K562 (cell line): ENCODE results near the gene CCDC7. TPM values are rescaled to one million over a fixed set of nuclear protein-coding genes. Genes with fewer than 3 reads are reported as not detected.

Source experiments
- ATAC-seq: fragments of 200-7000 bp; cut with Tn5 transposase; 3 replicates; pipeline ENCODE4 v1.9.1; 2020; ENCODE audit warnings: moderate library complexity
- BruUV-seq: library from RNA; stranded (reverse); fragments of 400-500 nt; replicated peaks from 2 replicates; lab custom pipeline; 2021; lab: Mats Ljungman, UMichigan
- CTCF ChIA-PET: fragments of 300-600 bp; formaldehyde crosslinking; extraction: SDS; loops from one replicate; lab custom pipeline; 2021; ENCODE audit warnings: low intra/inter-chr PET ratio; lab: Yijun Ruan, JAX
- POLR2A ChIA-PET: fragments of 300-600, 350-650 bp; sonication (Branson Sonifier 250); formaldehyde crosslinking; extraction: SDS; loops from one replicate; lab custom pipeline; 2021; ENCODE audit warnings: antibody characterized with exemption, inconsistent platforms; lab: Yijun Ruan, JAX
- DNase-seq, 4 experiments: peaks; one replicate each; pipeline versions ENCODE4 v3.0.0 to v3.0.0-alpha.2; 2011 to 2018; ENCODE audit warnings: low spot score in 3 of 4, mixed read lengths in 3 of 4; ENCODE audit errors: extremely low read depth in 1 of 4
- FAIRE-seq: peaks from 2 replicates; lab custom pipeline; 2011; peaks lifted over from hg19 to GRCh38; lab: Jason Lieb, UNC
- H2AFZ ChIP-seq: 2 replicates; pipeline ENCODE4 v1.6.0; 2011; ENCODE audit warnings: low read depth, low read length, control low read depth, inconsistent platforms
- H3K27ac ChIP-seq: fragments of 200-600 bp; 3 replicates; pipeline ENCODE4 v1.8.0; 2011; ENCODE audit warnings: low read depth, mild to moderate bottlenecking, control low read depth, inconsistent platforms, low read length, moderate library complexity, mixed read lengths; ENCODE audit errors: extremely low read depth
- H3K27me3 ChIP-seq, 2 experiments: fragments of 300-600 bp in 1 of 2; 2 replicates in 1 of 2; 3 replicates in 1 of 2; pipeline versions ENCODE4 v1.6.0 to v1.8.0; 2011; ENCODE audit warnings: inconsistent platforms in 2 of 2, low read length in 2 of 2, mild to moderate bottlenecking in 1 of 2, mixed read lengths in 1 of 2, moderate library complexity in 1 of 2; ENCODE audit not compliant: control insufficient read depth in 2 of 2, insufficient read depth in 2 of 2
- H3K36me3 ChIP-seq: fragments of 300-600 bp; 3 replicates; pipeline ENCODE4 v1.8.0; 2011; ENCODE audit warnings: mild to moderate bottlenecking, low read length, inconsistent platforms; ENCODE audit not compliant: control insufficient read depth, insufficient read depth
- H3K4me1 ChIP-seq, 2 experiments: fragments of 200-600 bp in 1 of 2; replicated peaks in 1 of 2; 2 replicates in 1 of 2; 3 replicates in 1 of 2; pipeline versions ENCODE4 v1.5.1 to v1.8.0; 2011; ENCODE audit warnings: inconsistent platforms in 2 of 2, low read length in 2 of 2, mild to moderate bottlenecking in 1 of 2, mixed read lengths in 1 of 2, moderate library complexity in 1 of 2; ENCODE audit not compliant: control insufficient read depth in 2 of 2, insufficient read depth in 2 of 2
- H3K4me2 ChIP-seq: 2 replicates; pipeline ENCODE4 v1.6.1; 2011; ENCODE audit warnings: low read length, control low read depth, inconsistent platforms, mixed read lengths; ENCODE audit not compliant: insufficient read depth
- H3K4me3 ChIP-seq: fragments of 200-600 bp; sonication (generic), shearing (Covaris generic); 2 replicates; pipeline ENCODE4 v1.5.1; 2016; ENCODE audit warnings: control low read depth, inconsistent platforms
- H3K79me2 ChIP-seq: fragments of 200-600 bp; 3 replicates; pipeline ENCODE4 v1.8.0; 2011; ENCODE audit warnings: low read length, inconsistent platforms; ENCODE audit not compliant: control insufficient read depth, insufficient read depth
- H3K9ac ChIP-seq, 2 experiments: 2 replicates each; pipeline versions ENCODE4 v1.6.0 to v1.6.1; 2011; ENCODE audit warnings: low read depth in 2 of 2, low read length in 2 of 2, control low read depth in 1 of 2, inconsistent platforms in 1 of 2, mild to moderate bottlenecking in 1 of 2, mixed read lengths in 1 of 2; ENCODE audit not compliant: insufficient read depth in 1 of 2
- H3K9me1 ChIP-seq: one replicate; pipeline ENCODE4 v1.6.0; 2011; ENCODE audit warnings: inconsistent platforms, mild to moderate bottlenecking, low read length, moderate library complexity; ENCODE audit not compliant: control insufficient read depth, insufficient read depth
- H3K9me3 ChIP-seq: replicated peaks from 2 replicates; pipeline ENCODE4 v1.5.1; 2011; ENCODE audit warnings: low read depth, low read length, inconsistent platforms; ENCODE audit not compliant: control insufficient read depth, insufficient read depth
- H4K20me1 ChIP-seq: replicated peaks from 2 replicates; pipeline ENCODE4 v1.6.1; 2011; ENCODE audit warnings: low read length, inconsistent platforms, mixed read lengths; ENCODE audit not compliant: control insufficient read depth, insufficient read depth
- BRD4 ChIP-seq: fragments of 200-600 bp; sonication (generic); IDR thresholded peaks from 2 replicates; pipeline ENCODE4 v1.6.1; 2017; ENCODE audit warnings: inconsistent platforms
- CTBP1 ChIP-seq: fragments of 450-650 bp; IDR thresholded peaks from 2 replicates; pipeline ENCODE4 v1.6.1; 2016; ENCODE audit warnings: borderline replicate concordance
- E2F8 ChIP-seq: fragments of 450-650 bp; IDR thresholded peaks from 2 replicates; pipeline ENCODE4 v1.7.1; 2018; ENCODE audit warnings: mild to moderate bottlenecking, low read depth; ENCODE audit not compliant: partially characterized antibody
- ILF3 ChIP-seq: fragments of 450-650 bp; IDR thresholded peaks from 2 replicates; pipeline ENCODE4 v1.6.1; 2018; ENCODE audit warnings: antibody characterized with exemption, mild to moderate bottlenecking, moderate library complexity, borderline replicate concordance
- SP1 ChIP-seq: sonication (generic); formaldehyde crosslinking; IDR thresholded peaks from 2 replicates; pipeline ENCODE4 v1.8.1; 2022; ENCODE audit warnings: mild to moderate bottlenecking, missing genetic modification reagents
- ZNF592 ChIP-seq: fragments of 450-650 bp; IDR thresholded peaks from 2 replicates; pipeline ENCODE4 v1.6.1; 2017; ENCODE audit warnings: antibody characterized with exemption, mild to moderate bottlenecking
- ZNF740 ChIP-seq, 3 experiments: fragments of 200-800 bp in 1 of 3; sonication (Bioruptor generic) in 1 of 3; sonication (generic) in 1 of 3; formaldehyde crosslinking in 1 of 3; IDR thresholded peaks; 2 replicates each; pipeline versions ENCODE4 v1.6.1 to v1.8.0; 2016 to 2022; ENCODE audit warnings: mild to moderate bottlenecking in 2 of 3, missing compliant biosample characterization in 2 of 3, missing genetic modification characterization in 2 of 3, missing genetic modification reagents in 1 of 3
- WGBS: fragments of 100-300 bp; shearing (Covaris generic); methylation state at CpG from one replicate; pipeline ENCODE4 v1.1.6; 2016; ENCODE audit warnings: low coverage, mixed read lengths; ENCODE audit not compliant: insufficient coverage; ENCODE audit errors: missing lambda C conversion rate; 5-methylcytosine and 5-hydroxymethylcytosine counted together
- in situ Hi-C: fragments of 300-500 bp; cut with MboI; formaldehyde crosslinking; loops from 4 replicates; pipeline ENCODE4 v1.15.0; 2018; ENCODE audit warnings: inconsistent platforms, mixed read lengths
- intact Hi-C: fragments of 100-400 bp; cut with micrococcal nuclease; formaldehyde crosslinking; loops from 2 replicates; pipeline ENCODE4 v1.14.2; 2022
- polyA plus RNA-seq, 8 experiments: library from polyadenylated mRNA; depleted of rRNA in 4 of 8; stranded (reverse) in 5 of 8; unstranded in 3 of 8; fragments of >200 nt; fragmentation: Nextera tagmentation in 2 of 8; fragmentation: Illumina TruSeq in 1 of 8; extraction: Ambion mirVana in 2 of 8; extraction: Trizol in 1 of 8; gene quantifications; 2 replicates each; pipeline versions ENCODE4 v1.2.1 to v1.2.3, GENCODE V29; 2011 to 2014; ENCODE audit warnings: inconsistent platforms in 1 of 8, missing spikeins in 1 of 8
- total RNA-seq, 7 experiments: library from RNA; depleted of rRNA in 6 of 7; stranded (reverse); fragments of >200 nt in 6 of 7; fragmentation: Illumina TruSeq in 2 of 7; extraction: Trizol in 2 of 7; gene quantifications; 2 replicates each; pipeline versions ENCODE4 v1.2.1 to v1.2.3, GENCODE V29; 2011 to 2021; ENCODE audit warnings: low replicate concordance in 1 of 7

Gene CCDC7
- total and polyA plus RNA-seq, 9 of the 15 experiments (the other 6 are each of a cell fraction or from before 2014, with no cell fraction given), result 1.5 to 6.6 (median 2.7) TPM

- no peak for TF ChIP-seq ZNF740 (CRISPR knock-in tag; IDR thresholded peaks at IDR 0.05)
- no peak for TF ChIP-seq ZNF740 (tag; IDR thresholded peaks at IDR 0.05)
- no peak for TF ChIP-seq SP1 (CRISPR knock-in tag)
- no peak for TF ChIP-seq E2F8
- no peak for TF ChIP-seq ILF3
- TF ChIP-seq, all 486 proteins: peak for 0
Measured at GRCh38 chr10:32887481-32887880, 441.5 kb downstream of the CCDC7 start (continued).

- CTCF ChIA-PET, result no interaction called here
- peak; percentile 12; the same call in 1 of the 3 replicates for ATAC-seq
Measured at GRCh38 chr10:32888161-32888927, 442.4 kb downstream of the CCDC7 start.

More at GRCh38 chr10:32888161-32888927, 442.4 kb downstream of the CCDC7 start:
- in situ Hi-C loops (no loop called here), intact Hi-C loops (no loop called here)
- no peaks in the 10 kb centered on the region; a peak in 1 of 5 replicates for H3K4me1 ChIP-seq
- no peak for TF ChIP-seq CTBP1
- TF ChIP-seq ZNF592, result no peak
- TF ChIP-seq BRD4, result no peak
- no peaks in the 10 kb centered on the region for H3K9me3 ChIP-seq
- peak overlapping the region; percentile 21; the same call in 1 of the 2 replicates for H2AFZ ChIP-seq
- no peaks in the 10 kb centered on the region for H4K20me1 ChIP-seq
- FAIRE-seq (no peak), DNase-seq (no peak)
- POLR2A ChIA-PET, result no interaction called here
- H3K9me1 ChIP-seq, result no peaks in the 10 kb centered on the region
- no peak overlapping the region for H3K4me3 ChIP-seq
- 15% methylated on average over 11 of the region's 11 CpGs for WGBS
- H3K9ac ChIP-seq, result no peak overlapping the region
- no peak overlapping the region for H3K27ac ChIP-seq
- no TSS peak for BruUV-seq
- H3K36me3 ChIP-seq, result no peaks in the 10 kb centered on the region
- no peaks in the 10 kb centered on the region for H3K79me2 ChIP-seq
- no peaks in the 10 kb centered on the region; a peak in 2 of 5 replicates for H3K27me3 ChIP-seq
- H3K4me2 ChIP-seq, result no peak overlapping the region
